GM06990 (cell line): ENCODE data around the gene PDXK.

Source experiments
- DNase-seq: peaks from one replicate; pipeline ENCODE4 v3.0.0-alpha.2; 2011; ENCODE audit not compliant: insufficient read length; ENCODE audit errors: extremely low read depth
- H3K27me3 ChIP-seq: replicated peaks from 2 replicates; pipeline ENCODE4 v1.6.0; 2011; ENCODE audit warnings: low read length; ENCODE audit not compliant: control insufficient read depth, insufficient read depth
- H3K36me3 ChIP-seq: 2 replicates; pipeline ENCODE4 v1.5.1; 2011; ENCODE audit warnings: low read length; ENCODE audit not compliant: control insufficient read depth, insufficient read depth
- H3K4me3 ChIP-seq: replicated peaks from 2 replicates; pipeline ENCODE4 v1.5.1; 2011; ENCODE audit warnings: low read depth, mild to moderate bottlenecking, control low read depth, low read length
- TF ChIP-seq, protein P1 (sequence below): IDR thresholded peaks from 2 replicates; pipeline ENCODE4 v1.5.1; 2011; ENCODE audit warnings: low read length, control low read depth, mild to moderate bottlenecking, inconsistent platforms; ENCODE audit not compliant: insufficient read depth, poor library complexity, severe bottlenecking

PDXK gene

DNA sequence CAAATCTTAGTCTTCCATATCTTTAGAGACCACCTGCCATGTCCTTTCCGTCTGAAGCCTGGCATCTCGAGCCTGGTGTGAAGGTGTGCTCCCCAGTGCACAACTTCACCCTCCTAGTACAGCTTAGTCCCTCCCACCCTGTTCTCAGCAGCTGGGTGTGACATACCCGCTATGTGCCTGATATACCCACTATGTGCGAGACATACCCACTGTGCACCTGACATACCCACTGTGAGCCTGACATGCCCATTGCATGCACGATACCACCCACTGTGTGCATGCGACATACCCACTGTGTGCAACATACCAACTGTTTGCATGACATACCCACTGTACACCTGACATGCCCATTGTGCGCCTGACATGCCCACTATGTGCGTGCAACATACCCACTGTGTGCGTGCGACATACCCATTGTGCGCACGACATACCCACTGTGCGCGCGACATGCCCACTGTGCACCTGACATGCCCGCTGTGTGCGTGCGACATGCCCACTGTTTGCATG is 67.4 kb downstream of the PDXK start:
- TF ChIP-seq, protein P1, sequence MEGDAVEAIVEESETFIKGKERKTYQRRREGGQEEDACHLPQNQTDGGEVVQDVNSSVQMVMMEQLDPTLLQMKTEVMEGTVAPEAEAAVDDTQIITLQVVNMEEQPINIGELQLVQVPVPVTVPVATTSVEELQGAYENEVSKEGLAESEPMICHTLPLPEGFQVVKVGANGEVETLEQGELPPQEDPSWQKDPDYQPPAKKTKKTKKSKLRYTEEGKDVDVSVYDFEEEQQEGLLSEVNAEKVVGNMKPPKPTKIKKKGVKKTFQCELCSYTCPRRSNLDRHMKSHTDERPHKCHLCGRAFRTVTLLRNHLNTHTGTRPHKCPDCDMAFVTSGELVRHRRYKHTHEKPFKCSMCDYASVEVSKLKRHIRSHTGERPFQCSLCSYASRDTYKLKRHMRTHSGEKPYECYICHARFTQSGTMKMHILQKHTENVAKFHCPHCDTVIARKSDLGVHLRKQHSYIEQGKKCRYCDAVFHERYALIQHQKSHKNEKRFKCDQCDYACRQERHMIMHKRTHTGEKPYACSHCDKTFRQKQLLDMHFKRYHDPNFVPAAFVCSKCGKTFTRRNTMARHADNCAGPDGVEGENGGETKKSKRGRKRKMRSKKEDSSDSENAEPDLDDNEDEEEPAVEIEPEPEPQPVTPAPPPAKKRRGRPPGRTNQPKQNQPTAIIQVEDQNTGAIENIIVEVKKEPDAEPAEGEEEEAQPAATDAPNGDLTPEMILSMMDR: no peak
- H3K27me3 ChIP-seq: no peaks in the 10 kb centered on the region
- no peak overlapping the region for H3K4me3 ChIP-seq
- no peak for DNase-seq
- no peaks in the 10 kb centered on the region for H3K36me3 ChIP-seq

DNA sequence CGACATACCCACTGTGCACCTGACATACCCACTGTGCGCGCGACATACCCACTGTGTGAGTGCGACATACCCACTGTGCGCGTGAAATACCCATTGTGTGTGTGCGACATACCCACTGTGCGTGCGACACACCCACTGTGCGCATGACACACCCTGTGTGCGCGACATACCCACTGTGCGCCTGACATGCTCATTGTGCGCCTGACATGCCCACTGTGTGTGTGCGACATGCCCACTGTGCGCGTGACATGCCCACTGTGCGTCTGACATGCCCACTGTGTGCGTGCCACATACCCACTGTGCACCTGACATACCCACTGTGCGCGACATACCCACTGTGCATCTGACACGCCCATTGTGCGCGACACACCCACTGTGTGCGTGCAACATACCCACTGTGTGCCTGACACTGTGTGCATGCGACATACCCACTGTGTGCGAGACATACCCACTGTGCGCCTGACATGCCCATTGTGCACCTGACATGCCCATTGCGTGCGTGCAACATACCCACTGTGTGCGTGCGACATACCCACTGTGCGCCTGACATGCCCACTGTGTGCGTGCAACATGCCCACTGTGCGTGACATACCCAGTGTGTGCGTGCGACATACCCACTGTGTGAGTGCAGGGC is 68.0 kb downstream of the PDXK start:
- DNase-seq: no peak
- H3K27me3 ChIP-seq: no peaks in the 10 kb centered on the region
- H3K36me3 ChIP-seq: peaks cover 2% of the 10 kb centered on the region
- no peak overlapping the region for H3K4me3 ChIP-seq
- TF ChIP-seq, protein P1: no peak

DNA sequence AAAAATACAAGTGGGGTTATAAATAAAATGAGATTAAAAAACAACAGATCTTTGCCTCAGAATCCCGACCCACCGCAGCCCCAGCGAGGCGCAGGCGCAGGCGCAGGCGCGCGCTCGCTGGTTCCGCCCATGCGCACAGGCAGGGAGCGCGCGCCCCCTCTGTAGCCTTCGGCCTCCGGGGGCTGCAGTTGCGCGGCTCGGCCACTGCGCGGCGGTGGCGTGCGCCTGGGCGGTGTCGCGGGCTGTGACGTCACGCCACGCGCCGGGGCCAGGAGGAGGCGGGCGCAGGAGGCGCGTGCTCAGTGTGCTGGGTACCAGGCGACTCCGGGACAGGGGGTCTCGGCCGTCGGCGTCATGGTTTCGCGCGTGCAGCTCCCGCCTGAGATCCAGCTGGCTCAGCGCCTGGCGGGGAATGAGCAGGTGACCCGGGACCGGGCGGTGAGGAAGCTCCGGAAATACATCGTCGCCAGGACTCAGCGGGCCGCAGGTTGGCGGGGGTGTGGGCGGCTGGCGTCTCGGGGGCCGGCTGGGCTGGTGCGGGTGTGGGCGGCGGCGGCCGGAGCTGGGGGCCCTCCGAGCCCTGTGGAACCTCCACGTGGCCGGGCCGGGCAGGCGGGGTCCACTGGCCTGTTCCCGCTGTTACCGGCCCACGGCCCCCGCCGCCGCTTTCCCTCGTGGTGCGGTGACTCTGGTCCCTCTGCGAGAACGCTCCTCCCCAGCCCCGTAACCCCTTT is 70.5 kb downstream of the PDXK start, which contains the start of gene RRP1:
RRP1 (plus strand) TSS at position 302 of the 734 bp plus-strand sequence; CDS start at position 355, 53 bp downstream.
- Histone ChIP-seq H3K36me3 (peaks cover 18% of the 10 kb centered on the region), H3K27me3 (no peaks in the 10 kb centered on the region), H3K4me3 (peak within 1 kb of the TSS; percentile 94)
- TF ChIP-seq, protein P1: peak; percentile 48
- peak; percentile 92 for DNase-seq

DNA sequence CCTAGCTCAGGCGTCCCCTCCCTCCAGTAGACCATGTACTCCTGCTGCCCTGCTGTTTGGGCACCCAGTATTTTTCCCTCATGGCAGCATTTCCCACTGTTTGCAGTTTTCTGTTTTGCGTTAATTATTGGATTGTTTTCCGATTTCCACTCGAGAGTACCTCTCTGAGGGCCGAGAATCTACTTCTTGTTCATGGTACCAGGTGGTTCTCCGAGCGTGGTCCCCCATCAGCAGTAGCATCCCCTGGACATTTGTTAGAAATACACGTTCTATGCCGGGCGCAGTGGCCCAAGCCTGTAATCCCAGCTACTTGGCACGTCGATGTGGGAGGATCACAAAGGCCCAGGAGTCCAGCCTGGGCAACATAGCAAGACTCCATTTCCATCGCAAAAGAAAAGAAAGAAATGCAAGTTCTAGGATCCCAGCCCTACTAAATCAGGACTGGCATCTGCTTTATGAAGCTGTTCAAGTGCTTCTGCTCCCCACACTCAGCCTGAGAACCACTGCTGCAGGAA is 71.1 kb downstream of the PDXK start:
- TF ChIP-seq, protein P1: no peak
- Histone ChIP-seq H3K4me3 (peak overlapping the region; percentile 94), H3K36me3 (peaks cover 18% of the 10 kb centered on the region), H3K27me3 (no peaks in the 10 kb centered on the region)
- DNase-seq: no peak

DNA sequence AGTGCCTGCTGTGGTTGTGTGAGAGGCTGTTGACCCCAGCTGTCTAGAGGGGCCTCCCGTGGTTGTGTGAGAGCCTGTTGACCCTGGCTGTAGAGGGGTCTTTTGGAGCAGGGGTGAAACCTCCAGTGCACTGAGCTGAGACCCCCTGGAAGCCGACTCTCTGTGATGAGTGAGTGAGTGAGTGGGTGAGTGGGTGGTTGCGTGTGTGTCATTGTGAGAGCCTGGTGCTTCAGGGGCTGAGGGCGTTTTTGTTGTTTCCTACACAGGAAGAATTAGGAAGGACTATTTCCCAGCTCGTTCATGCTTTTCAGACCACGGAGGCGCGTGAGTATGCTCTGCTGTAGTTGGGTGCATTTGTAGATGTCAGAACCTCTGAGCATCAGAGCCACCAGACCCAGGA is 73.5 kb downstream of the PDXK start:
- Histone ChIP-seq H3K4me3 (no peak overlapping the region), H3K27me3 (no peaks in the 10 kb centered on the region), H3K36me3 (peaks cover 29% of the 10 kb centered on the region)
- TF ChIP-seq, protein P1: no peak
- DNase-seq: no peak
